H1 (cell line): ENCODE results near the gene ARMC9. TPM values are rescaled to one million over a fixed set of nuclear protein-coding genes. Genes with fewer than 3 reads are reported as not detected.

ENCODE experiments used
- CTCF ChIA-PET: fragments of 300-600 bp; sonication (Branson Sonifier 250); formaldehyde crosslinking; loops from one replicate; lab custom pipeline; 2021; ENCODE audit not compliant: partially characterized antibody; lab: Charles Lee
- POLR2A ChIA-PET: fragments of 300-600 bp; sonication (Branson Sonifier 250); formaldehyde crosslinking; loops from one replicate; lab custom pipeline; 2021; ENCODE audit warnings: inconsistent platforms; ENCODE audit not compliant: partially characterized antibody; lab: Charles Lee
- DNase-seq, 2 experiments: peaks; one replicate each; pipeline versions ENCODE4 v3.0.0 to v3.0.0-alpha.2; 2010 to 2022; ENCODE audit warnings: low spot score in 2 of 2, low read depth in 1 of 2, mixed read lengths in 1 of 2
- FAIRE-seq: peaks from 2 replicates; lab custom pipeline; 2011; peaks lifted over from hg19 to GRCh38; lab: Jason Lieb, UNC
- H2AFZ ChIP-seq: 2 replicates; pipeline ENCODE4 v1.8.1; 2012; ENCODE audit warnings: low read length, inconsistent platforms
- H2AK5ac ChIP-seq: 2 replicates; pipeline ENCODE4 v1.6.1; 2013; ENCODE audit warnings: low read depth, low read length
- H2BK120ac ChIP-seq: replicated peaks from 2 replicates; pipeline ENCODE3; 2013; ENCODE audit warnings: low read depth, low read length, inconsistent platforms
- H2BK12ac ChIP-seq: 2 replicates; pipeline ENCODE4 v1.6.1; 2013; ENCODE audit warnings: low read depth, low read length
- H2BK15ac ChIP-seq: 2 replicates; pipeline ENCODE4 v1.6.1; 2013; ENCODE audit warnings: low read length
- H2BK20ac ChIP-seq: 2 replicates; pipeline ENCODE4 v1.6.1; 2013; ENCODE audit warnings: low read length
- H2BK5ac ChIP-seq: 2 replicates; pipeline ENCODE4 v1.6.1; 2013; ENCODE audit warnings: low read depth, low read length
- H3K14ac ChIP-seq: 2 replicates; pipeline ENCODE4 v1.6.1; 2013; ENCODE audit warnings: inconsistent platforms; ENCODE audit not compliant: insufficient read length
- H3K18ac ChIP-seq: 2 replicates; pipeline ENCODE4 v1.6.1; 2013; ENCODE audit warnings: low read length; ENCODE audit errors: extremely low read depth
- H3K23ac ChIP-seq: 2 replicates; pipeline ENCODE4 v1.6.1; 2013; ENCODE audit warnings: inconsistent platforms; ENCODE audit not compliant: insufficient read length
- H3K23me2 ChIP-seq: 2 replicates; pipeline ENCODE4 v1.6.1; 2013; ENCODE audit warnings: low read depth, low read length
- H3K27ac ChIP-seq: 2 replicates; pipeline ENCODE4 v1.6.1; 2011; ENCODE audit warnings: low read depth, low read length, inconsistent platforms
- H3K27me3 ChIP-seq, 4 experiments: replicated peaks in 1 of 4; 1 replicate in 1 of 4; 2 replicates in 3 of 4; pipeline versions ENCODE4 v1.6.1 to v1.8.1; 2011 to 2013; ENCODE audit warnings: low read length in 3 of 4, mild to moderate bottlenecking in 3 of 4, inconsistent platforms in 2 of 4, mixed read lengths in 2 of 4, moderate library complexity in 1 of 4; ENCODE audit not compliant: control insufficient read depth in 3 of 4, insufficient read depth in 3 of 4; ENCODE audit errors: extremely low read depth in 1 of 4
- H3K36me3 ChIP-seq, 4 experiments: 2 replicates each; pipeline versions ENCODE4 v1.6.1 to v1.8.1; 2011 to 2013; ENCODE audit warnings: mild to moderate bottlenecking in 4 of 4, low read length in 3 of 4, moderate library complexity in 2 of 4, control low read depth in 1 of 4, inconsistent platforms in 1 of 4; ENCODE audit not compliant: insufficient read depth in 4 of 4, control insufficient read depth in 2 of 4
- H3K4ac ChIP-seq: replicated peaks from 2 replicates; pipeline ENCODE3; 2013; ENCODE audit warnings: low read length, low read depth, mixed read lengths, inconsistent platforms; ENCODE audit not compliant: insufficient read length
- H3K4me1 ChIP-seq, 4 experiments: replicated peaks in 1 of 4; 1 replicate in 1 of 4; 2 replicates in 3 of 4; pipeline versions ENCODE4 v1.6.1 to v1.8.1; 2011 to 2013; ENCODE audit warnings: low read length in 3 of 4, inconsistent platforms in 2 of 4, mixed read lengths in 1 of 4; ENCODE audit not compliant: insufficient read depth in 4 of 4, control insufficient read depth in 3 of 4
- H3K4me2 ChIP-seq, 2 experiments: 2 replicates each; pipeline versions ENCODE4 v1.6.1 to v1.8.1; 2011 to 2013; ENCODE audit warnings: low read depth in 2 of 2, low read length in 2 of 2, control low read depth in 1 of 2, inconsistent platforms in 1 of 2, mild to moderate bottlenecking in 1 of 2; ENCODE audit not compliant: insufficient read depth in 1 of 2
- H3K4me3 ChIP-seq, 4 experiments: fragments of 200-600, 300-600 bp in 1 of 4; sonication (generic), shearing (Covaris generic), sonication (Bioruptor Twin) in 1 of 4; 2 replicates each; pipeline versions ENCODE4 v1.5.1 to v1.8.1; 2011 to 2016; ENCODE audit warnings: low read length in 4 of 4, low read depth in 3 of 4, control low read depth in 2 of 4, inconsistent platforms in 2 of 4, mild to moderate bottlenecking in 2 of 4, mixed read lengths in 1 of 4, moderate library complexity in 1 of 4; ENCODE audit not compliant: insufficient read depth in 2 of 4; ENCODE audit errors: extremely low read depth in 1 of 4
- H3K56ac ChIP-seq: replicated peaks from 2 replicates; pipeline ENCODE3; 2013; ENCODE audit warnings: low read depth, mild to moderate bottlenecking, mixed read lengths, low read length, inconsistent platforms; ENCODE audit not compliant: insufficient read length
- H3K79me1 ChIP-seq: 2 replicates; pipeline ENCODE4 v1.6.1; 2013; ENCODE audit warnings: low read depth, low read length, control low read depth
- H3K79me2 ChIP-seq, 2 experiments: 2 replicates each; pipeline versions ENCODE4 v1.6.1 to v1.8.1; 2012 to 2013; ENCODE audit warnings: low read length in 2 of 2, mild to moderate bottlenecking in 2 of 2, inconsistent platforms in 1 of 2; ENCODE audit not compliant: insufficient read depth in 2 of 2, control insufficient read depth in 1 of 2
- H3K9ac ChIP-seq, 4 experiments: replicated peaks in 1 of 4; 1 replicate in 1 of 4; 2 replicates in 3 of 4; pipeline versions ENCODE4 v1.6.1 to v1.8.1; 2011 to 2013; ENCODE audit warnings: low read depth in 3 of 4, low read length in 3 of 4, control low read depth in 2 of 4, mild to moderate bottlenecking in 2 of 4, moderate library complexity in 2 of 4, inconsistent platforms in 1 of 4; ENCODE audit errors: extremely low read depth in 1 of 4
- H3K9me3 ChIP-seq, 2 experiments: 2 replicates each; pipeline versions ENCODE4 v1.6.1 to v1.8.1; 2012 to 2013; ENCODE audit warnings: mild to moderate bottlenecking in 2 of 2, moderate library complexity in 2 of 2, control low read depth in 1 of 2, inconsistent platforms in 1 of 2, low read depth in 1 of 2, low read length in 1 of 2, mixed read lengths in 1 of 2; ENCODE audit not compliant: insufficient read depth in 2 of 2
- H4K20me1 ChIP-seq, 2 experiments: replicated peaks in 1 of 2; 2 replicates each; pipeline versions ENCODE3 to v1.8.1; 2011 to 2013; ENCODE audit warnings: inconsistent platforms in 2 of 2, low read length in 2 of 2, mild to moderate bottlenecking in 1 of 2; ENCODE audit not compliant: insufficient read depth in 2 of 2, control insufficient read depth in 1 of 2
- H4K5ac ChIP-seq: 2 replicates; pipeline ENCODE4 v1.6.1; 2013; ENCODE audit warnings: low read length, low read depth, mixed read lengths, inconsistent platforms; ENCODE audit not compliant: insufficient read length
- H4K8ac ChIP-seq: 2 replicates; pipeline ENCODE4 v1.8.0; 2013; ENCODE audit warnings: mild to moderate bottlenecking, moderate library complexity, low read length, inconsistent platforms; ENCODE audit not compliant: insufficient read depth; ENCODE audit errors: extremely low read depth
- H4K91ac ChIP-seq: replicated peaks from 2 replicates; pipeline ENCODE3; 2013; ENCODE audit warnings: low read length, mixed read lengths, inconsistent platforms; ENCODE audit not compliant: insufficient read length
- ASH2L ChIP-seq: fragments of 200-600, 300-600 bp; sonication (generic); IDR thresholded peaks from one replicate; pipeline ENCODE4 v1.7.1; 2017; ENCODE audit warnings: low read length
- CHD2 ChIP-seq: IDR thresholded peaks from 2 replicates; pipeline ENCODE4 v1.6.1; 2012; ENCODE audit warnings: low read length, improper control_type of control experiment
- EP300 ChIP-seq, 2 experiments: IDR thresholded peaks; 1 replicate in 1 of 2; 2 replicates in 1 of 2; pipeline ENCODE4 v1.6.1; 2011 to 2012; ENCODE audit warnings: low read depth in 2 of 2, low read length in 2 of 2, mild to moderate bottlenecking in 2 of 2, borderline replicate concordance in 1 of 2, inconsistent platforms in 1 of 2, moderate library complexity in 1 of 2
- GABPA ChIP-seq: IDR thresholded peaks from 2 replicates; pipeline ENCODE4 v1.6.1; 2011; ENCODE audit warnings: mild to moderate bottlenecking, low read length, moderate library complexity, borderline replicate concordance; ENCODE audit not compliant: insufficient read depth
- JUN ChIP-seq: IDR thresholded peaks from 2 replicates; pipeline ENCODE4 v1.6.1; 2011; ENCODE audit warnings: low read depth, mild to moderate bottlenecking, improper control_type of control experiment, low read length
- JUND ChIP-seq: IDR thresholded peaks from 2 replicates; pipeline ENCODE4 v1.6.1; 2011; ENCODE audit warnings: mild to moderate bottlenecking, improper control_type of control experiment, low read length
- MAX ChIP-seq: IDR thresholded peaks from 2 replicates; pipeline ENCODE4 v1.6.1; 2012; ENCODE audit warnings: inconsistent platforms
- POLR2AphosphoS5 ChIP-seq: IDR thresholded peaks from 2 replicates; pipeline ENCODE4 v1.6.1; 2011; ENCODE audit warnings: low read depth, low read length
- RBBP5 ChIP-seq: IDR thresholded peaks from 2 replicates; pipeline ENCODE4 v1.7.1; 2012; ENCODE audit warnings: low read depth, mild to moderate bottlenecking, inconsistent platforms, low read length, moderate library complexity, borderline replicate concordance
- SIN3A ChIP-seq, 2 experiments: IDR thresholded peaks in 1 of 2; conservative IDR thresholded peaks in 1 of 2; 2 replicates each; pipeline ENCODE4 v1.6.1; 2011 to 2012; ENCODE audit warnings: low read length in 2 of 2, improper control_type of control experiment in 1 of 2, low read depth in 1 of 2, mild to moderate bottlenecking in 1 of 2
- TAF1 ChIP-seq: IDR thresholded peaks from 2 replicates; pipeline ENCODE4 v1.6.1; 2011; ENCODE audit warnings: mild to moderate bottlenecking, low read depth, low read length
- YY1 ChIP-seq: IDR thresholded peaks from 2 replicates; pipeline ENCODE4 v1.6.1; 2011; ENCODE audit warnings: low read depth, mild to moderate bottlenecking, low read length
- ZNF274 ChIP-seq: IDR thresholded peaks from 2 replicates; pipeline ENCODE4 v1.7.0; 2012; ENCODE audit warnings: low read length, borderline replicate concordance; ENCODE audit errors: extremely low read depth
- WGBS, 2 experiments: shearing (Covaris generic) in 1 of 2; methylation state at CpG; one replicate each; pipeline versions ENCODE4 v1.1.6 to v1.1.7; 2013 to 2015; ENCODE audit warnings: low lambda C conversion rate in 2 of 2, mixed read lengths in 2 of 2, inconsistent platforms in 1 of 2, low coverage in 1 of 2, missing lambda C conversion rate in 1 of 2; ENCODE audit not compliant: insufficient replicate concordance in 2 of 2, insufficient coverage in 1 of 2, insufficient read length in 1 of 2; ENCODE audit errors: extremely low coverage in 1 of 2, missing lambda C conversion rate in 1 of 2; 5-methylcytosine and 5-hydroxymethylcytosine counted together
- polyA plus RNA-seq, 7 experiments: library from polyadenylated mRNA; depleted of rRNA in 3 of 7; stranded (reverse) in 5 of 7; unstranded in 2 of 7; fragments of >200 nt in 5 of 7; fragments of 200-250 nt in 2 of 7; gene quantifications; 1 replicate in 5 of 7; 2 replicates in 1 of 7; 4 replicates in 1 of 7; pipeline versions ENCODE4 v1.2.1 to v1.2.3, GENCODE V29; 2011 to 2013; ENCODE audit warnings: missing spikeins in 2 of 7, mixed read lengths in 2 of 7
- total RNA-seq: library from RNA; stranded (reverse); fragmentation: NEBNext Ultra II Directional; extraction: Animal tissue kit (Norgen Biotek cat#: 25700); gene quantifications from 2 replicates; pipeline ENCODE4 v1.2.1, GENCODE V29; 2021

Gene ARMC9
- total and polyA plus RNA-seq, 2 of the 8 experiments (the other 6 are each of a cell fraction or from before 2014, with no cell fraction given): 23.2 to 36.1 TPM

- H2BK15ac ChIP-seq: no peak overlapping the region
- H3K9me3 ChIP-seq: peaks cover 2 to 3% of the 10 kb centered on the region in 2 experiments; a peak in 1 of 4 replicates
- H3K14ac ChIP-seq: no peak overlapping the region
- CTCF ChIA-PET: interaction anchor here (0.7 to 2.8 kb wide), 24 partner anchors 10 to 228 kb away, joined by 3 to 12 read pairs (median 6); no protein-coding TSS in a partner anchor
- no peak overlapping the region for H3K9ac ChIP-seq
- 91% methylated on average over 3 of the region's 3 CpGs; no CpG with 5 or more reads in 1 of the 2 experiments for WGBS, 2 experiments
- no peaks in the 10 kb centered on the region for H3K79me1 ChIP-seq
- no peak overlapping the region for H3K4ac ChIP-seq
- no peak overlapping the region for H3K56ac ChIP-seq
- no peak overlapping the region for H2AFZ ChIP-seq
- POLR2A ChIA-PET: interaction anchor here (0.9 to 1.3 kb wide), 2 partner anchors 13 to 58 kb away, joined by 4 read pairs; no protein-coding TSS in a partner anchor
- peaks cover 4% of the 10 kb centered on the region for H3K23me2 ChIP-seq
- H3K23ac ChIP-seq: no peak overlapping the region
- H2BK120ac ChIP-seq: no peak overlapping the region
- H3K27ac ChIP-seq: no peak overlapping the region
- TF ChIP-seq TAF1 (no peak), SIN3A (conservative IDR thresholded peaks at IDR 0.05 in 1 of 2, IDR thresholded peaks at IDR 0.05 in 1 of 2; ENCODE audit: low read depth in 1 of 2, low read length in 2 of 2) (no peak), RBBP5 (no peak), POLR2AphosphoS5 (no peak), YY1 (no peak), EP300 (IDR thresholded peaks at IDR 0.05; ENCODE audit: borderline replicate concordance in 1 of 2, low read depth in 2 of 2, low read length in 2 of 2) (no peak), JUND (no peak), ZNF274 (no peak), JUN (no peak), GABPA (no peak), MAX (no peak), CHD2 (no peak), ASH2L (no peak)
- H3K18ac ChIP-seq: no peak overlapping the region
- H3K4me2 ChIP-seq: no peak overlapping the region
- no peak overlapping the region for H2AK5ac ChIP-seq
- no peaks in the 10 kb centered on the region for H3K36me3 ChIP-seq
- H2BK5ac ChIP-seq: no peak overlapping the region
- FAIRE-seq: no peak
- H4K8ac ChIP-seq: no peak overlapping the region
- H2BK20ac ChIP-seq: no peak overlapping the region
- no peaks in the 10 kb centered on the region for H4K20me1 ChIP-seq
- no peak overlapping the region for H2BK12ac ChIP-seq
- no peaks in the 10 kb centered on the region for H3K79me2 ChIP-seq
- H3K4me1 ChIP-seq: peaks cover 0 to 20% (median 12%) of the 10 kb centered on the region in 4 experiments; a peak in 6 of 7 replicates
- DNase-seq: no peak
- H4K5ac ChIP-seq: no peak overlapping the region
- no peak overlapping the region for H3K4me3 ChIP-seq
- no peak overlapping the region for H4K91ac ChIP-seq
- no peaks in the 10 kb centered on the region for H3K27me3 ChIP-seq
Observed at GRCh38 chr2:231193216-231193615, 5.2 kb upstream of the ARMC9 start.
